Ishikawa (cell line): ENCODE results near the gene CYB5B.

Experiments used
- CEBPB ChIP-seq: IDR thresholded peaks from 2 replicates; pipeline ENCODE4 v1.6.1; 2012
- CREB1 ChIP-seq: IDR thresholded peaks from 2 replicates; pipeline ENCODE4 v1.6.1; 2012; ENCODE audit warnings: low read depth
- EGR1 ChIP-seq: IDR thresholded peaks from 2 replicates; pipeline ENCODE4 v1.6.1; 2012
- EP300 ChIP-seq: IDR thresholded peaks from 2 replicates; pipeline ENCODE4 v1.6.1; 2012; ENCODE audit warnings: borderline replicate concordance
- FOXM1 ChIP-seq: IDR thresholded peaks from 2 replicates; pipeline ENCODE4 v1.6.1; 2012; ENCODE audit warnings: low read depth, borderline replicate concordance
- MAX ChIP-seq: IDR thresholded peaks from 2 replicates; pipeline ENCODE4 v1.6.1; 2012
- NFIC ChIP-seq: IDR thresholded peaks from 2 replicates; pipeline ENCODE4 v1.6.1; 2012
- RAD21 ChIP-seq: IDR thresholded peaks from 2 replicates; pipeline ENCODE4 v1.6.1; 2012; ENCODE audit warnings: low read depth
- REST ChIP-seq: IDR thresholded peaks from 2 replicates; pipeline ENCODE4 v1.6.1; 2012; ENCODE audit warnings: low read depth, mild to moderate bottlenecking
- TAF1 ChIP-seq: IDR thresholded peaks from 2 replicates; pipeline ENCODE4 v1.6.1; 2012; ENCODE audit warnings: low read depth, mild to moderate bottlenecking
- TCF12 ChIP-seq: IDR thresholded peaks from 2 replicates; pipeline ENCODE4 v1.6.1; 2012; ENCODE audit warnings: low read depth
- TEAD4 ChIP-seq: IDR thresholded peaks from 2 replicates; pipeline ENCODE4 v1.6.1; 2012
- USF1 ChIP-seq: IDR thresholded peaks from 2 replicates; pipeline ENCODE4 v1.6.1; 2012
- YY1 ChIP-seq: IDR thresholded peaks from 2 replicates; pipeline ENCODE4 v1.6.1; 2012; ENCODE audit warnings: low read depth
- ZBTB7A ChIP-seq: IDR thresholded peaks from 2 replicates; pipeline ENCODE4 v1.6.1; 2012; ENCODE audit warnings: low read depth

CYB5B gene

GRCh38 chr16:69423189-69423588, 1.2 kb upstream of the CYB5B start:
- TF ChIP-seq MAX (no peak), REST (no peak), RAD21 (no peak), EP300 (no peak), YY1 (no peak), FOXM1 (no peak), USF1 (no peak), NFIC (no peak)

- TF ChIP-seq NFIC (no peak), EP300 (no peak), EGR1 (no peak), TEAD4 (no peak), CREB1 (no peak), RAD21 (no peak), REST (no peak), FOXM1 (no peak), TCF12 (no peak), ZBTB7A (no peak), MAX (no peak), CEBPB (no peak), TAF1 (no peak), USF1 (no peak), YY1 (no peak)
Measured at GRCh38 chr16:69424935-69425784, 741 bp downstream of the CYB5B start.

- TF ChIP-seq CREB1, result no peak
- TF ChIP-seq FOXM1, result no peak
- no peak for TF ChIP-seq NFIC
- TF ChIP-seq USF1, result no peak
Measured at GRCh38 chr16:69428652-69429051, 4.2 kb downstream of the CYB5B start.

- TF ChIP-seq TAF1, result no peak
- no peak for TF ChIP-seq EP300
- TF ChIP-seq TEAD4, result no peak
- TF ChIP-seq TCF12, result no peak
- TF ChIP-seq CEBPB, result no peak
- no peak for TF ChIP-seq CREB1
- no peak for TF ChIP-seq MAX
Measured at GRCh38 chr16:69431948-69432468, 7.6 kb downstream of the CYB5B start.

GRCh38 chr16:69434066-69434465, 9.6 kb downstream of the CYB5B start:
- TF ChIP-seq TCF12, result no peak
- TF ChIP-seq USF1, result no peak
- no peak for TF ChIP-seq FOXM1
- no peak for TF ChIP-seq REST
- no peak for TF ChIP-seq EP300
- TF ChIP-seq TEAD4, result no peak
- no peak for TF ChIP-seq EGR1
- TF ChIP-seq ZBTB7A, result no peak
- TF ChIP-seq NFIC, result no peak
- no peak for TF ChIP-seq YY1
- no peak for TF ChIP-seq TAF1
- TF ChIP-seq MAX, result no peak
- no peak for TF ChIP-seq CREB1
- no peak for TF ChIP-seq CEBPB
- TF ChIP-seq RAD21, result no peak
